GM12878 (cell line): ENCODE measurements around the gene TMPRSS6. TPM values are rescaled to one million over a fixed set of nuclear protein-coding genes. Genes with fewer than 3 reads are reported as not detected.
A peak's percentile ranks its signal among the peaks of the same experiment; 100 is the strongest.
"Not testable (repeated sequence)": the region's sequence is repeated elsewhere in the genome, so short reads cannot be mapped to it uniquely, and the experiment has no call there.

Experiments
- ATAC-seq: fragments of 200-7000 bp; cut with Tn5 transposase; 3 replicates; pipeline ENCODE4 v1.9.1; 2020; ENCODE audit warnings: mild to moderate bottlenecking, moderate library complexity
- BruUV-seq: library from RNA; stranded (reverse); fragments of 400-500 nt; replicated peaks from 2 replicates; lab custom pipeline; 2021; lab: Mats Ljungman, UMichigan
- CTCF ChIA-PET: fragments of 300-600 bp; sonication (Branson Sonifier 250); formaldehyde crosslinking; extraction: SDS; loops from one replicate; lab custom pipeline; 2021; ENCODE audit warnings: inconsistent platforms; lab: Yijun Ruan, JAX
- POLR2A ChIA-PET: fragments of 350-600 bp; formaldehyde crosslinking; extraction: SDS; loops from one replicate; lab custom pipeline; 2021; ENCODE audit warnings: inconsistent platforms; lab: Charles Lee
- RAD21 ChIA-PET: fragments of 300-600 bp; sonication (Branson Sonifier 250); formaldehyde crosslinking; loops from one replicate; lab custom pipeline; 2023; ENCODE audit warnings: antibody characterized with exemption; ENCODE audit not compliant: unreplicated experiment; lab: Charles Lee
- SMC1A ChIA-PET: fragments of 300-600 bp; sonication (Branson Sonifier 250); formaldehyde crosslinking; loops from one replicate; lab custom pipeline; 2023; ENCODE audit not compliant: unreplicated experiment, uncharacterized antibody; lab: Charles Lee
- DNase-seq: peaks from one replicate; pipeline ENCODE4 v3.0.0-alpha.2; 2011; ENCODE audit warnings: low read depth, low spot score
- FAIRE-seq: peaks from 3 replicates; lab custom pipeline; 2011; peaks lifted over from hg19 to GRCh38; lab: Jason Lieb, UNC
- H2AFZ ChIP-seq: 2 replicates; pipeline ENCODE4 v1.6.0; 2011; ENCODE audit warnings: low read depth, low read length, control low read depth; ENCODE audit not compliant: control insufficient read depth
- H3K27ac ChIP-seq: 2 replicates; pipeline ENCODE4 v1.5.1; 2011; ENCODE audit warnings: control low read depth; ENCODE audit not compliant: control insufficient read depth, insufficient read depth
- H3K27me3 ChIP-seq, 2 experiments: replicated peaks in 1 of 2; 2 replicates each; pipeline versions ENCODE4 v1.6.0 to v1.6.1; 2011; ENCODE audit warnings: low read length in 1 of 2; ENCODE audit not compliant: control insufficient read depth in 2 of 2, insufficient read depth in 2 of 2
- H3K36me3 ChIP-seq, 2 experiments: 2 replicates each; pipeline ENCODE4 v1.5.1; 2011; ENCODE audit warnings: low read length in 1 of 2; ENCODE audit not compliant: control insufficient read depth in 2 of 2, insufficient read depth in 2 of 2
- H3K4me1 ChIP-seq: 2 replicates; pipeline ENCODE4 v1.6.1; 2011; ENCODE audit warnings: mild to moderate bottlenecking, low read length, moderate library complexity, mixed read lengths; ENCODE audit not compliant: control insufficient read depth, insufficient read depth
- H3K4me2 ChIP-seq: 2 replicates; pipeline ENCODE4 v1.6.0; 2011; ENCODE audit warnings: control low read depth; ENCODE audit not compliant: control insufficient read depth, insufficient read depth
- H3K4me3 ChIP-seq: fragments of 200-600 bp; sonication (generic); 2 replicates; pipeline ENCODE4 v1.5.1; 2016
- H3K79me2 ChIP-seq: 2 replicates; pipeline ENCODE4 v1.6.0; 2011; ENCODE audit warnings: low read length; ENCODE audit not compliant: control insufficient read depth, insufficient read depth
- H3K9ac ChIP-seq: 2 replicates; pipeline ENCODE4 v1.8.0; 2011; ENCODE audit warnings: low read length, control low read depth, mixed read lengths; ENCODE audit not compliant: control insufficient read depth, insufficient read depth
- H3K9me3 ChIP-seq: replicated peaks from 3 replicates; pipeline ENCODE4 v1.5.1; 2011; ENCODE audit warnings: mild to moderate bottlenecking, low read length; ENCODE audit not compliant: control insufficient read depth, insufficient read depth
- H4K20me1 ChIP-seq: 2 replicates; pipeline ENCODE4 v1.6.0; 2011; ENCODE audit not compliant: control insufficient read depth, insufficient read depth
- DPF2 ChIP-seq: fragments of 450-650 bp; IDR thresholded peaks from 2 replicates; pipeline ENCODE4 v1.6.1; 2017; ENCODE audit warnings: mild to moderate bottlenecking
- HDGF ChIP-seq: fragments of 450-650 bp; IDR thresholded peaks from 2 replicates; pipeline ENCODE4 v1.6.1; 2016; ENCODE audit warnings: antibody characterized with exemption
- MTA2 ChIP-seq: fragments of 450-650 bp; IDR thresholded peaks from 2 replicates; pipeline ENCODE4 v1.6.1; 2016; ENCODE audit warnings: low read depth, mild to moderate bottlenecking, moderate library complexity
- NKRF ChIP-seq: fragments of 450-650 bp; conservative IDR thresholded peaks from 2 replicates; pipeline ENCODE4 v1.6.1; 2017; ENCODE audit warnings: mild to moderate bottlenecking, moderate library complexity
- PML ChIP-seq: IDR thresholded peaks from 2 replicates; pipeline ENCODE4 v1.6.1; 2012; ENCODE audit warnings: low read length, inconsistent platforms
- SMAD1 ChIP-seq: fragments of 450-650 bp; IDR thresholded peaks from 2 replicates; pipeline ENCODE4 v1.6.1; 2018; ENCODE audit warnings: mild to moderate bottlenecking, low read depth; ENCODE audit not compliant: partially characterized antibody
- SP1 ChIP-seq: IDR thresholded peaks from one replicate; pipeline ENCODE4 v1.6.1; 2011; ENCODE audit warnings: low read depth, low read length
- ZNF687 ChIP-seq: fragments of 450-650 bp; IDR thresholded peaks from 2 replicates; pipeline ENCODE4 v1.6.1; 2017; ENCODE audit warnings: mild to moderate bottlenecking, moderate library complexity
- WGBS: methylation state at CpG from one replicate; pipeline ENCODE4 v1.1.6; 2016; ENCODE audit warnings: low lambda C conversion rate; ENCODE audit not compliant: insufficient replicate concordance, insufficient coverage; ENCODE audit errors: missing lambda C conversion rate; 5-methylcytosine and 5-hydroxymethylcytosine counted together
- in situ Hi-C: fragments of 300-500 bp; cut with MboI; formaldehyde crosslinking; loops from 9 replicates; pipeline ENCODE4 v1.14.3; 2018; ENCODE audit warnings: mixed read lengths
- intact Hi-C: fragments of 100-400 bp; cut with micrococcal nuclease; formaldehyde crosslinking; loops from one replicate; pipeline ENCODE4 v1.14.2; 2022; ENCODE audit not compliant: unreplicated experiment
- polyA plus RNA-seq, 11 experiments: library from polyadenylated mRNA; depleted of rRNA in 4 of 11; unstranded in 6 of 11; stranded (reverse) in 5 of 11; fragments of >200 nt; fragmentation: Nextera tagmentation in 4 of 11; fragmentation: Illumina TruSeq in 1 of 11; extraction: Ambion mirVana in 4 of 11; extraction: Trizol in 1 of 11; gene quantifications; 1 replicate in 1 of 11; 2 replicates in 10 of 11; pipeline versions ENCODE4 v1.2.1 to v1.2.3, GENCODE V29; 2011 to 2016; ENCODE audit warnings: inconsistent platforms in 2 of 11, missing spikeins in 2 of 11, low read depth in 1 of 11
- total RNA-seq, 4 experiments: library from RNA; depleted of rRNA in 3 of 4; stranded (reverse); fragments of >200 nt in 3 of 4; fragmentation: Illumina TruSeq in 1 of 4; extraction: Trizol in 1 of 4; gene quantifications; 2 replicates each; pipeline versions ENCODE4 v1.2.1 to v1.2.3, GENCODE V29; 2013 to 2021
- TF ChIP-seq, protein P1 (sequence below): fragments of 450-650 bp; IDR thresholded peaks from 2 replicates; pipeline ENCODE4 v1.6.1; 2016; ENCODE audit warnings: mild to moderate bottlenecking

TMPRSS6 gene
- total and polyA plus RNA-seq, 10 of the 15 experiments (the other 5 are each of a cell fraction or from before 2014, with no cell fraction given): 0.06 to 0.69 (median 0.19) TPM; not detected in 6

DNA sequence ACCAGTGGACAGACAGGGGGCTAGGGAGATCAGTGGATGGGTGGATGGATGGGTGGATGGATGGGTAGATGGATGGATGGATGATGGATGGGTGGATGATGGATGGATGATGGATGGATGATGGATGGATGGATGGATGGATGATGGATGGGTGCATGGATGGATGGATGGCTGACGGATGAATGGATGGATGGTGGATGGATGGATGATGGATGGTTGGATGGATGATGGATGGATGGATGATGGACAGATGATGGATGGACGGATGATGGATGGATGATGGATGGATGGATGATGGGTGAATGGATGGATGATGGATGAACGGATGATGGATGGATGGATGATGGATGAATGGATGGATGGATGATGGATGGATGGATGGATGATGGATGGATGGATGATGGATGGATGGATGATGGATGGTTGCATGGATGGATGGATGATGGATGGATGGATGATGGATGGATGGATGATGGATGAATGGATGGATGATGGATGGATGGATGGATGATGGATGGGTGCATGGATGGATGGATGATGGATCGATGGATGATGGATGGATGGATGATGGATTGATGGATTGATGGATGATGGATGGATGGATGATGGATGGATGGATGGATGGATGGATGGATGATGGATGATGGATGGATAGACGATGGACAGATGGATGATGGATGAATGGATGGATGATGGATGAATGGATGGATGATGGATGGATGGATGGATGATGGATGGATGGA, 37.5 kb downstream of the TMPRSS6 start:
- H3K27ac ChIP-seq, H3K4me3 ChIP-seq, H3K4me1 ChIP-seq, DNase-seq, intact Hi-C loops, SMC1A ChIA-PET, H3K27me3 ChIP-seq, H3K9ac ChIP-seq, FAIRE-seq, BruUV-seq, POLR2A ChIA-PET, H3K4me2 ChIP-seq, H2AFZ ChIP-seq, ATAC-seq, H3K36me3 ChIP-seq, H3K9me3 ChIP-seq, RAD21 ChIA-PET, H4K20me1 ChIP-seq, in situ Hi-C loops, CTCF ChIA-PET, H3K79me2 ChIP-seq: not testable (repeated sequence)
- 67% methylated on average over 5 of the region's 5 CpGs for WGBS
- TF ChIP-seq, protein P1, sequence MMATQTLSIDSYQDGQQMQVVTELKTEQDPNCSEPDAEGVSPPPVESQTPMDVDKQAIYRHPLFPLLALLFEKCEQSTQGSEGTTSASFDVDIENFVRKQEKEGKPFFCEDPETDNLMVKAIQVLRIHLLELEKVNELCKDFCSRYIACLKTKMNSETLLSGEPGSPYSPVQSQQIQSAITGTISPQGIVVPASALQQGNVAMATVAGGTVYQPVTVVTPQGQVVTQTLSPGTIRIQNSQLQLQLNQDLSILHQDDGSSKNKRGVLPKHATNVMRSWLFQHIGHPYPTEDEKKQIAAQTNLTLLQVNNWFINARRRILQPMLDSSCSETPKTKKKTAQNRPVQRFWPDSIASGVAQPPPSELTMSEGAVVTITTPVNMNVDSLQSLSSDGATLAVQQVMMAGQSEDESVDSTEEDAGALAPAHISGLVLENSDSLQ: 0 out of 2 replicates have a peak, but pooled peaks have one; percentile 11
- TF ChIP-seq HDGF: peak; percentile 31; the same call in 1 of the 2 replicates

DNA sequence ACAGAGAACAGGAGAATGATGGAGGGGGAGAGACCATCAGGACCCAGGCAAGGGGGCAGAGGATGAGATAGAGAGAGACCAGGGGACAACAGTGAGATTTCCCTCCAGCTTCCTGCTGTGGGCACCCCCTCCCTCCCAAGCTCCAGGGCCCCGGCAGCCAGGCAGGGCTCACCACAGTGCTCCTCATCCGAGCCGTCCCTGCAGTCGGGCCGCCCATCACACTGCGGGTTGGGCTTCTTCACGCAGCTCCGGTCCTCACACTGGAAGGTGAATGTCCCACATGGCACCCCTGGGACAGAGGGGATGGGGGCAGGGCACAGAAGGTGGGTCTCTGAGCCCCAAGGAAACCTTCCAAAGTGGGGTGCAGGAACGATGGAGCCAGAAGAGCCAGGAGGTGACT, 38.8 kb downstream of the TMPRSS6 start:
- ChIA-PET CTCF (no interaction called here), RAD21 (no interaction called here), POLR2A (no interaction called here), SMC1A (no interaction called here)
- intact Hi-C loops: no loop called here
- H3K9me3 ChIP-seq: no peaks in the 10 kb centered on the region
- FAIRE-seq (no peak), ATAC-seq (no peak), DNase-seq (no peak)
- no TSS peak for BruUV-seq
- no peak overlapping the region for H3K4me2 ChIP-seq
- no peak overlapping the region for H3K4me3 ChIP-seq
- no peak overlapping the region for H2AFZ ChIP-seq
- in situ Hi-C loops: no loop called here
- H3K36me3 ChIP-seq: no peaks in the 10 kb centered on the region
- no peaks in the 10 kb centered on the region for H4K20me1 ChIP-seq
- H3K4me1 ChIP-seq: no peaks in the 10 kb centered on the region
- H3K79me2 ChIP-seq: no peaks in the 10 kb centered on the region
- no peak overlapping the region for H3K27ac ChIP-seq
- H3K27me3 ChIP-seq: peaks cover 3 to 6% of the 10 kb centered on the region in 2 experiments; a peak in 3 of 4 replicates
- 38% methylated on average over 9 of the region's 9 CpGs for WGBS
- no peak overlapping the region for H3K9ac ChIP-seq
- TF ChIP-seq NKRF (no peak), PML (no peak), SMAD1 (no peak), MTA2 (no peak), DPF2 (no peak), ZNF687 (no peak), SP1 (no peak)
